ENCODE data around the gene CAPN5. TPM values are rescaled to one million over a fixed set of nuclear protein-coding genes. Genes with fewer than 3 reads are reported as not detected.

The CAPN5 gene
- total and polyA plus RNA-seq, 2 experiments from 2014 or later = 10.2 to 32.2 TPM

GRCh38 chr11:77152846-77153245 is 86.1 kb downstream of the CAPN5 start:
- no peaks in the 10 kb centered on the region for H3K9me3 Mint-ChIP-seq
- ATAC-seq = no peak
- H3K36me3 Mint-ChIP-seq (ENCODE audit: low read depth) = no peaks in the 10 kb centered on the region
- H3K4me3 Mint-ChIP-seq = no peak overlapping the region
- H3K4me1 Mint-ChIP-seq = peaks cover 19% of the 10 kb centered on the region
- Histone ChIP-seq H3K4me1 (ENCODE audit: insufficient read depth) (peaks cover 8% of the 10 kb centered on the region), H3K36me3 (ENCODE audit: insufficient read depth) (no peaks in the 10 kb centered on the region), H3K4me2 (no peak overlapping the region), H4K20me1 (replicated peaks; ENCODE audit: insufficient read depth) (no peaks in the 10 kb centered on the region), H3F3A (replicated peaks; ENCODE audit: low read depth) (no peaks in the 10 kb centered on the region), H3K4me3 (no peak overlapping the region), H3K79me2 (replicated peaks; ENCODE audit: insufficient read depth) (no peaks in the 10 kb centered on the region), H3K9me2 (ENCODE audit: insufficient read depth) (no peaks in the 10 kb centered on the region), H3K27ac (ENCODE audit: low read depth) (no peak overlapping the region), H2AFZ (no peak overlapping the region), H3K27me3 (ENCODE audit: insufficient read depth) (no peaks in the 10 kb centered on the region)
- no peak overlapping the region for H3K27ac Mint-ChIP-seq
- peaks cover 11% of the 10 kb centered on the region for H3K27me3 Mint-ChIP-seq (ENCODE audit: insufficient read depth, low read depth, poor library complexity)
- DNase-seq (ENCODE audit: low spot score) = no peak
- no peak for TF ChIP-seq EZH2 (IDR thresholded peaks at IDR 0.05; ENCODE audit: low read depth, unreplicated experiment)
- no peak for TF ChIP-seq ZNF331 (CRISPR knock-in tag; IDR thresholded peaks at IDR 0.05; ENCODE audit: low read depth)
- no peak for TF ChIP-seq NANOG (IDR thresholded peaks at IDR 0.05; ENCODE audit: borderline replicate concordance)
- TF ChIP-seq CREB1 (CRISPR knock-in tag; IDR thresholded peaks at IDR 0.05; ENCODE audit: low read depth) = no peak
- no peak for TF ChIP-seq JUNB (IDR thresholded peaks at IDR 0.05; ENCODE audit: unreplicated experiment)
- no peak for TF ChIP-seq STAT1 (IDR thresholded peaks at IDR 0.05; ENCODE audit: unreplicated experiment)
- TF ChIP-seq CTCF (conservative IDR thresholded peaks at IDR 0.05; ENCODE audit: low read depth in 2 of 2) = no peak

GRCh38 chr11:77153276-77154185 is 86.8 kb downstream of the CAPN5 start:
- Mint-ChIP-seq H3K4me1 (peaks cover 13% of the 10 kb centered on the region), H3K27me3 (ENCODE audit: insufficient read depth, low read depth, poor library complexity) (peaks cover 7% of the 10 kb centered on the region), H3K9me3 (no peaks in the 10 kb centered on the region), H3K36me3 (ENCODE audit: low read depth) (no peaks in the 10 kb centered on the region), H3K4me3 (no peak overlapping the region), H3K27ac (no peak overlapping the region)
- Histone ChIP-seq H3K27me3 (ENCODE audit: insufficient read depth) (no peaks in the 10 kb centered on the region), H3K4me3 (no peak overlapping the region), H3K36me3 (ENCODE audit: insufficient read depth) (no peaks in the 10 kb centered on the region), H3F3A (replicated peaks; ENCODE audit: low read depth) (no peaks in the 10 kb centered on the region), H2AFZ (no peak overlapping the region), H4K20me1 (replicated peaks; ENCODE audit: insufficient read depth) (no peaks in the 10 kb centered on the region), H3K4me2 (no peak overlapping the region), H3K79me2 (replicated peaks; ENCODE audit: insufficient read depth) (no peaks in the 10 kb centered on the region), H3K4me1 (ENCODE audit: insufficient read depth) (peaks cover 4% of the 10 kb centered on the region), H3K27ac (ENCODE audit: low read depth) (no peak overlapping the region), H3K9me2 (ENCODE audit: insufficient read depth) (no peaks in the 10 kb centered on the region)
- DNase-seq (ENCODE audit: low spot score) (no peak), ATAC-seq (no peak)
- TF ChIP-seq ETS1 (IDR thresholded peaks at IDR 0.05) = no peak
- TF ChIP-seq CTCF (conservative IDR thresholded peaks at IDR 0.05; ENCODE audit: low read depth in 2 of 2) = no peak
- no peak for TF ChIP-seq NANOG (IDR thresholded peaks at IDR 0.05; ENCODE audit: borderline replicate concordance)
- TF ChIP-seq EZH2phosphoT487 (IDR thresholded peaks at IDR 0.05; ENCODE audit: unreplicated experiment) = no peak

Measured in GM23338 (cell line).